NOMO-1 (cell line): ENCODE data around the gene NCKAP5.
"Not testable (repeated sequence)": the region's sequence is repeated elsewhere in the genome, so short reads cannot be mapped to it uniquely, and the experiment has no call there.

Experiments used
- DNase-seq, 2 experiments: peaks; one replicate each; lab custom pipeline; 2025; ENCODE audit not compliant: unreplicated experiment in 2 of 2; lab: John Stamatoyannopoulos, UW

The NCKAP5 gene

DNA sequence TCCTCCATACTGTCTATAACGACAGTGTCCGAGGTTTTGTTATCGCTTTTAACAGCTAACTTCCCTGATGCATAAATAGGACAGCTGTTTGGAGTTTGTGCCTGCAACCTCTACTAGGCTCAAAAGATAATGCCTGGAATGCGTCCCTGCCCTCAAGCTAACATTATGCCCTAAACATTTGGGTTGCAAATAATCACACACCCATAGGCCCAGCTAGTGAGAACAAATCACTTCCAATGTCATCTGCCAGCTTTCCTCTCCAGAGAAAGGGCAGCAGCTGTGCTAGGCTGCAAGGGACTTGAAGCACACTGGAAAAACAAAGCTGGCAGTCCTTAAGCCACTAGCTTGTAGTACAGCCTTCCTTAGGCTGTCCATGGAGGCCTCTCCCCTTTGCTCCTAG, 696.4 kb downstream of the NCKAP5 start:
- DNase-seq, result no peak

DNA sequence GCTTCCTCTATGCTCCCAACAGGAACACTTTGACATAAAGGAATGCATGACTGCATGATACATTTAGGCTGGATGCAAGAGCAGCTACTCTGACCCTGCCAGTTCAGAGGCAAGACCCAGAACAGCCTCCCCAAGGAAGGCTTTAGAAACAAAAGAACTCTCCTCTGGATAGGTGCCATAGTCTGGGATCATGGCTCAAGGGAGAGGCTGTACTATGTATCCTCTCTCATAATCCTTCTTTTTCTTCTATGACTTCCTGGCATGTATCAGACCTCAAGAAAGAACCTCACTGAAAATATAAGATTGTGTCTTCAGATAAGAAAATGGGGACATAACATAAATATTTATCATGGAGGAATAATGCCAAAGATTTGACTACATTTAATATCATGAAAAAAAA, 704.3 kb downstream of the NCKAP5 start:
- no peak for DNase-seq

GRCh38 chr2:132860220-132860619, 708.0 kb downstream of the NCKAP5 start:
- DNase-seq, result no peak

DNA sequence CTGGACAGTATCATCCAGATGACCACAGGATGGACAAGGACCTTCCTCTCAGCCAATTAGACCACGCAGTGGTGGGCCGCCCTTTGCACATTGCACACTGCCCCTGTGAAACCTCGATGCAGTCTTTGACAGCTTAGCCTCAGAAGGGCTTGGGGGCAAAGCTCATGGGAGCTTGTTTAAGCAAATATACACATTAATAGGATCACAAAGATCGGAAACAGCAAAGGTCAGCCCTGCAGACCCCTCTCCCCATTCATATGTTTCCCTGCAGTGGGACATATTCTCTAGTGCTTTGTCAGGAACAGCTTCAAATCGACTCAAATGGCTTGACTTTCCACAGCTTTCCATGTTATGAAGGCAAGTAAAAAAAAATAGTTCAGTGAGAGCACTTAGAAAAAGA, 708.7 kb downstream of the NCKAP5 start:
- DNase-seq, result no peak

GRCh38 chr2:132857319-132857718, 710.9 kb downstream of the NCKAP5 start:
- no peak for DNase-seq

- no peak for DNase-seq
These were observed 717.6 kb downstream of the NCKAP5 start for GRCh38 chr2:132850688-132851087.

DNA sequence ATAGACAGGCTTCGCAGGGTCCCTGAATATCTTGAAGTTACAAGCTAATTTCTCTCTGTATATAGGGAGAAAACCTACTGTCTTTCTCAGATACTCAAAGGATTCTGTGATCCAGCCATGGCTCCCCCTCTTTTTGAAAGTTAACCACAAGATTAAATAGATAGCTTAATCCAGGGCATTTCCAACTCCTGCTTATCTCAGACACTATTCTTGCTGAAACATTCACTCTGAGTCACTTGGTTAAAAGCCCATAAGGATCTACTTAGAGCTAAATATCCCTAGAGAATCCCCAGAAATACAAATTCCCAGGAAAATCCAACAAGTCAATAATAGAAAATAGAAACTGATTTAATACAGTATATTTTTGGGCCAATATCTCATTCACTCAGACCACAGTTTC, 719.1 kb downstream of the NCKAP5 start:
- DNase-seq, result no peak

GRCh38 chr2:132845339-132845738, 722.9 kb downstream of the NCKAP5 start:
- DNase-seq, result no peak

DNA sequence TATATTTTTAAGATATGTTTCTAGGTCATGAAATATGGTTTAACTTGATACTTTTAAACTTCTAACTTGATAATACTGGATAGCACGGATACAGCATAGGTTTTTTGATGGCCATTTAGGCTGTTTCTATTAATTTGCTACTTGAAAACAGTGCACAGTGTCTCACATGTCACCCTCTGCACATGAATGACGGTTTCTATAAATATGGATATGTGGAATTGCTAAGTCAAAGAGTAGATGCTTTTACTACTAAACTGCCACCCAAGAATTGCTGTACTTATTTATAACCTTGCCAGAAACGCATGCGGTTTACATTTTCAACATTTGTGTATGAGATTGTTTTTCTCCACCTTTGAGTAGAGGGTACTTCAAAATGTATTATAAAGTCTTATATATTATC, 723.7 kb downstream of the NCKAP5 start:
- no peak for DNase-seq

- DNase-seq, result no peak
These were observed 730.5 kb downstream of the NCKAP5 start for GRCh38 chr2:132837769-132838168.

- DNase-seq, result no peak
These were observed 737.9 kb downstream of the NCKAP5 start for GRCh38 chr2:132830321-132830827.

- DNase-seq, result no peak
These were observed 742.7 kb downstream of the NCKAP5 start for GRCh38 chr2:132825601-132826000.

GRCh38 chr2:132824716-132825115, 743.5 kb downstream of the NCKAP5 start:
- no peak for DNase-seq

DNA sequence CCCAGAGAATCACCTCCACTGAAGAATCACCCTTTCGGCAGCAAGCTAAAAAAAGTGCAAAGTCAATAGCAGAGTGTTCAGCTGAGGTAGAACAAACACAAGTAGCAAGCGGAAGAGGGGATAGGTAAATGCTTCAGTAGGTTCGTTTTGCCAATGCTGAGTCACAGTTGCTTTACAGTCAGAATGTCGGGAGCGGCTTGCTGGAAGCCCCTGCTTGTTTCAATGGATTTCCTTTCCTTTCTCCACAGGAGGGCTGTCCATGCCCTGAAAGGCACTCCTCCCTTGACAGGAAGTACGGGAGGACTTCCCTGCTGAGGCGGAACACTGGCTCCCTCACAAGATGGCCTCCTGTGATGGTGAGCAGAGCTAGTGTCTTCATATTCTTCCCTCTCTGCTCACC, 752.0 kb downstream of the NCKAP5 start:
- DNase-seq, result no peak

- no peak for DNase-seq
These were observed 752.7 kb downstream of the NCKAP5 start for GRCh38 chr2:132815516-132815915.

DNA sequence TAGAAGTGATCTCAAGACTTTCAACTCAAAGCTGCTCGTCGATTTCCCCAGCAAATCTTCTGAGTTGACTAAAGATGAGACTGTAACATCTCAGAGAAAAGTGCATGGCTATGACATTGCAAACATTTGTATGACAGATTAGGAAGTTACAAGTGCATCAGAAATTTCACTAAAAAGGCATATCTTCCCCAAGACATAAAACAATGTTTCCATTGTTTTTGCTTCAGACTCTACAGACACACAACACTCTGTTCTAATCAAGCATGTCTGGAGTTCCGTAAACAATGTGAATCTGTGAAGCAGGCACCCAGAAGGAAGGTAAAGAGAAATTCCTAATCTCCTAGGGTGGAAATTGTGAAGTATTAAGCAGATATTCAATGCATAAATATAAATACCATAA, 753.6 kb downstream of the NCKAP5 start:
- DNase-seq, result no peak

- DNase-seq, result no peak
These were observed 754.8 kb downstream of the NCKAP5 start for GRCh38 chr2:132813422-132813821.

- DNase-seq, result no peak
These were observed 756.9 kb downstream of the NCKAP5 start for GRCh38 chr2:132811148-132811915.

- not testable (repeated sequence) for DNase-seq
These were observed 758.3 kb downstream of the NCKAP5 start for GRCh38 chr2:132809962-132810361.

DNA sequence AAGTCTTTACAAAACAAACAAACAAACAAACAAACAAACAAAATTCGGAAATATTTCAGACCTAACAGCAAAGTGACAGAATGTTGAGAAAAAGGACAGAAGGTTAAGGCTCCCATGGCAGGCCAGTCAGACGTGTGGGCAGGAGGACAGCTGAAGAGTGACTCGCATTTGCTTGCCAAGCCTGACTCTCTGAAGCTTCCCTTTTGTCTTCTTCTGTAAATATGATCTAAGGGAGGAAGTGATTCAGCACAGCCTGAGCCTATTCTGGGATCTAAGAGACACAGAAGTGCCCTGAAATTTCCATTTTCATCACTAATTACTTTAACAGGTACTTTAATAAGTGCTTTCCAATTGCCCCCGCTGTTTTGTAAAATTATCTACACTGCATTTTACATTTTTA, 764.2 kb downstream of the NCKAP5 start:
- peak; percentile 62 to 74 for DNase-seq

- DNase-seq, result no peak
These were observed 769.9 kb downstream of the NCKAP5 start for GRCh38 chr2:132798341-132798740.

DNA sequence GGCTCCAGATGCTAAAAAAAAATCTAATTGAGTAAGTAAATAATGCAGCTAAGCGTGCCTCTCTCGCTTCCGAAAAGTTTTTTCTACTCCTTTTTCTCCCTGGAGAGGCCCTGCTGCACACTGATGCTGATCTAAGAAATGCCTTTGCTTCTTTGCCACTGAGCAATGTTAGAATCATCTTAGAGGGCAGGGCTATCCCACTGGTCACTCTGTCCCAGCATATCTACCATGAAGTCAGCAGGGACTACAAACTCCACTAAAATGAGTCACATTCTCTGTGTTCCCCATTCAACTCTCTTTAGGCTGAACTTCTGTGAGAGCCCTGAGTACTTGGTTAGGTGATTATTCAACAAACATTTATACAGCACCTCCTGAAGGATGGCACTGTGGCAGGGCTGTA, 770.7 kb downstream of the NCKAP5 start:
- DNase-seq, result no peak

DNA sequence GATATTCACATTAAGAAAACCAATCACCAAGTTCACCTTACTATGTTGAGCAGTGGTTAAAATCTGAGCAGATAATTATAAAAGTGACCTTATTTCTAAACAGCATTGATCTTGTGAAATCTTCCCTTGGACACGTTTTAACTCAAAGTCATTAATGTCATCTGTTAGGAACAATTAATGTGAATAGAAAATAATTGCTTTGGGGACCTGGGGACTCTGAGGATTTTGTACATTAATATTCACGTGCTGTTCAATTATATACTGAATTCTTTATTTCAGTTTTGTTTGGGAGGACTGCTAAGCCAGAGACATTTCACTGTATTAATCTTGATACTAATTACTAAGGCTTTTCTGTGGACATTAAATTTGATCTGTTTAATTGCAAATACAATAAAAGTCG, 771.2 kb downstream of the NCKAP5 start:
- no peak for DNase-seq
